HEK293T (cell line): Measurements from ENCODE around the gene TLK1.
"Not testable (repeated sequence)": the region's sequence is repeated elsewhere in the genome, so short reads cannot be mapped to it uniquely, and the experiment has no call there.

Experiments
- CTCF ChIA-PET: fragments of 350-600 bp; formaldehyde crosslinking; extraction: SDS; loops from one replicate; lab custom pipeline; 2021; ENCODE audit warnings: antibody characterized with exemption, inconsistent platforms; lab: Yijun Ruan, JAX
- POLR2A ChIA-PET: fragments of 350-600 bp; formaldehyde crosslinking; extraction: SDS; loops from one replicate; lab custom pipeline; 2020; ENCODE audit warnings: antibody characterized with exemption, inconsistent platforms; lab: Yijun Ruan, JAX
- DNase-seq: peaks from one replicate; pipeline ENCODE4 v3.0.0; 2012; ENCODE audit warnings: mixed read lengths; ENCODE audit errors: extremely low spot score
- ARNT ChIP-seq: fragments of 450-650 bp; IDR thresholded peaks from 2 replicates; pipeline ENCODE4 v1.6.1; 2017; ENCODE audit warnings: mild to moderate bottlenecking
- BHLHE40 ChIP-seq: fragments of 450-650 bp; IDR thresholded peaks from 2 replicates; pipeline ENCODE4 v1.6.1; 2016; ENCODE audit warnings: mild to moderate bottlenecking, moderate library complexity, borderline replicate concordance
- CTBP1 ChIP-seq: fragments of 450-650 bp; IDR thresholded peaks from 2 replicates; pipeline ENCODE4 v1.6.1; 2016; ENCODE audit warnings: borderline replicate concordance
- ELF4 ChIP-seq: fragments of 450-650 bp; IDR thresholded peaks from 2 replicates; pipeline ENCODE4 v1.6.1; 2017; ENCODE audit warnings: antibody characterized with exemption
- FOXA1 ChIP-seq: fragments of 450-650 bp; IDR thresholded peaks from 2 replicates; pipeline ENCODE4 v1.6.1; 2016; ENCODE audit warnings: mild to moderate bottlenecking
- FOXK2 ChIP-seq: fragments of 450-650 bp; IDR thresholded peaks from 2 replicates; pipeline ENCODE4 v1.6.1; 2016; ENCODE audit warnings: mild to moderate bottlenecking
- FOXM1 ChIP-seq: fragments of 450-650 bp; IDR thresholded peaks from 2 replicates; pipeline ENCODE4 v1.6.1; 2017; ENCODE audit warnings: mild to moderate bottlenecking, borderline replicate concordance
- HDGF ChIP-seq: fragments of 450-650 bp; IDR thresholded peaks from 2 replicates; pipeline ENCODE4 v1.6.1; 2017; ENCODE audit warnings: antibody characterized with exemption, borderline replicate concordance
- L3MBTL2 ChIP-seq: fragments of 450-650 bp; conservative IDR thresholded peaks from 2 replicates; pipeline ENCODE4 v1.6.1; 2016; ENCODE audit warnings: mild to moderate bottlenecking
- LEF1 ChIP-seq: fragments of 450-650 bp; IDR thresholded peaks from 2 replicates; pipeline ENCODE4 v1.6.1; 2017; ENCODE audit warnings: mild to moderate bottlenecking, borderline replicate concordance
- NFRKB ChIP-seq: fragments of 450-650 bp; IDR thresholded peaks from 2 replicates; pipeline ENCODE4 v1.6.1; 2016; ENCODE audit warnings: mild to moderate bottlenecking, moderate library complexity
- SP1 ChIP-seq: fragments of 450-650 bp; IDR thresholded peaks from 2 replicates; pipeline ENCODE4 v1.6.1; 2017
- SUZ12 ChIP-seq: fragments of 450-650 bp; IDR thresholded peaks from 2 replicates; pipeline ENCODE4 v1.6.1; 2016; ENCODE audit warnings: mild to moderate bottlenecking
- TARDBP ChIP-seq: fragments of 450-650 bp; IDR thresholded peaks from 2 replicates; pipeline ENCODE4 v1.6.1; 2016
- ZNF384 ChIP-seq: fragments of 450-650 bp; IDR thresholded peaks from 2 replicates; pipeline ENCODE4 v1.6.1; 2016
- TF ChIP-seq, protein P1 (sequence below): fragments of 450-650 bp; IDR thresholded peaks from 2 replicates; pipeline ENCODE4 v1.6.1; 2016

TLK1 gene

DNA sequence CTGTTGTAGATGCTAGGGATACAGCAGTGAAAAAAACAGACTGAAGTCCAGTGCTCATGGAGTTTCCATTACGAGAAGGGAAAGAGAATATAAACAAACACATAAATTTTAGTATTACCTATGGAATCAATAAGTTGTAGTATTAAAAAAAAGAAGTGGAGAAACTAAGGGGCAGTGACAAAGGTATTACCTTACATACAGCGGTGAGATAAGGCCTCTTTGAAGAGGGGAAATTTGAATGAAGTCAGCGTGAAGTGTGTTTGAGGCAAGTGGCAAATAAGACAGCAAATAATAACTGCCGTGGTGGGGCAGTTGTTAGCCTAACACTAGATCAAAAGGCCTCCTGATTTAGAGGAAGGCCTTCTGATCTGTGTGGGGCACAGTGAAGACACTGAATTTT lies 57.9 kb downstream of the TLK1 start:
- TF ChIP-seq SP1 = no peak
- TF ChIP-seq ARNT = no peak
- no peak for TF ChIP-seq ZNF384
- TF ChIP-seq BHLHE40 = no peak
- TF ChIP-seq, protein P1, sequence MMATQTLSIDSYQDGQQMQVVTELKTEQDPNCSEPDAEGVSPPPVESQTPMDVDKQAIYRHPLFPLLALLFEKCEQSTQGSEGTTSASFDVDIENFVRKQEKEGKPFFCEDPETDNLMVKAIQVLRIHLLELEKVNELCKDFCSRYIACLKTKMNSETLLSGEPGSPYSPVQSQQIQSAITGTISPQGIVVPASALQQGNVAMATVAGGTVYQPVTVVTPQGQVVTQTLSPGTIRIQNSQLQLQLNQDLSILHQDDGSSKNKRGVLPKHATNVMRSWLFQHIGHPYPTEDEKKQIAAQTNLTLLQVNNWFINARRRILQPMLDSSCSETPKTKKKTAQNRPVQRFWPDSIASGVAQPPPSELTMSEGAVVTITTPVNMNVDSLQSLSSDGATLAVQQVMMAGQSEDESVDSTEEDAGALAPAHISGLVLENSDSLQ = no peak
- no peak for TF ChIP-seq L3MBTL2
- no peak for TF ChIP-seq HDGF
- no peak for TF ChIP-seq FOXM1
- no peak for TF ChIP-seq FOXK2
- no peak for TF ChIP-seq SUZ12
- no peak for TF ChIP-seq LEF1
- no peak for TF ChIP-seq NFRKB
- TF ChIP-seq FOXA1 = no peak
- TF ChIP-seq TARDBP = no peak
- TF ChIP-seq ELF4 = no peak
- no peak for TF ChIP-seq CTBP1
- CTCF ChIA-PET = no interaction called here
- POLR2A ChIA-PET = no interaction called here
- DNase-seq = no peak

DNA sequence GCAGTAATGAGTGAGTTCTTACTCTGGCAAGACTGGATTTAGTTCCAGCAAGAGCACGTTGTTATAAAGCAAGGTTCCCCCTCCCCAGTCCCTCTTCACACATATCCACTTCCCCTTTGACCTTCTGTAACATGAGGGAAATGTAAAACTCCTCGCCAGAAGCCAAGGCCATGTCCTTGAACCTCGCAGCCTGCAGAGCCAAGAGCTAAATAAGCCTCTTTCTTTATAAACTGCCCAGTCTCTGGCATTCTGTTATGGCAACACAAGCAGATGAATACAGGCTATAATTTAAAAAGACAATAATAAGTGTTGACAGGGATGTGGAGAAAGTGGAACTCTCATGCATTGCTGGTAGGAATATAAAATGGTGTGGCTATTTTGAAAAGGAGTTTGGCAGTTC lies 60.3 kb downstream of the TLK1 start:
- no peak for TF ChIP-seq TARDBP
- TF ChIP-seq ARNT = no peak
- TF ChIP-seq ELF4 = no peak
- no peak for TF ChIP-seq LEF1
- TF ChIP-seq CTBP1 = no peak
- TF ChIP-seq HDGF = no peak
- TF ChIP-seq SP1 = no peak
- TF ChIP-seq FOXK2 = no peak
- no peak for TF ChIP-seq NFRKB
- TF ChIP-seq FOXA1 = no peak
- TF ChIP-seq FOXM1 = no peak
- no peak for TF ChIP-seq ZNF384
- no peak for TF ChIP-seq BHLHE40
- TF ChIP-seq, protein P1 = no peak
- no peak for TF ChIP-seq L3MBTL2
- no peak for DNase-seq
- ChIA-PET POLR2A (no interaction called here), CTCF (no interaction called here)

DNA sequence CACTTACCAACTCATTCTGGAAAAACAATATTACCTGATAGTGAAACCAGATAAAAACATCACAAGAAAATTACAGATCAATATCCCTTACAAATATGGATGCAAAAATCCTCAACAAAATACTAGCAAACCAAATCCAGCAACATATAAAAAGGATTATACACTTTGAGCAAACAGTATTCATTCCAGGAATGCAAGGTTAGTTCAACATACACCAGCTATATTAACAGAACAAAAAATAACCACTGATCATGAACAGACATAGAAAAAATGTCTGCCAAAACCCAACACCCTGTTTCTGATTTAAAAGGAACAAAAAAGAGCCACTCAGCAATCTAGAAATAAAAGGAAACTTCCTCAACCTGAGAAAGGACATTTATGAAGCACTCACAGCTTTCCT lies 62.1 kb downstream of the TLK1 start:
- DNase-seq = no peak
- ChIA-PET CTCF (no interaction called here), POLR2A (no interaction called here)
- TF ChIP-seq SP1 (no peak), HDGF (no peak), FOXK2 (no peak), L3MBTL2 (no peak), SUZ12 (no peak), FOXM1 (no peak), LEF1 (no peak), TARDBP (no peak), NFRKB (no peak), FOXA1 (no peak), CTBP1 (no peak), ZNF384 (no peak), ELF4 (no peak), BHLHE40 (no peak), ARNT (no peak)
- TF ChIP-seq, protein P1 = no peak

DNA sequence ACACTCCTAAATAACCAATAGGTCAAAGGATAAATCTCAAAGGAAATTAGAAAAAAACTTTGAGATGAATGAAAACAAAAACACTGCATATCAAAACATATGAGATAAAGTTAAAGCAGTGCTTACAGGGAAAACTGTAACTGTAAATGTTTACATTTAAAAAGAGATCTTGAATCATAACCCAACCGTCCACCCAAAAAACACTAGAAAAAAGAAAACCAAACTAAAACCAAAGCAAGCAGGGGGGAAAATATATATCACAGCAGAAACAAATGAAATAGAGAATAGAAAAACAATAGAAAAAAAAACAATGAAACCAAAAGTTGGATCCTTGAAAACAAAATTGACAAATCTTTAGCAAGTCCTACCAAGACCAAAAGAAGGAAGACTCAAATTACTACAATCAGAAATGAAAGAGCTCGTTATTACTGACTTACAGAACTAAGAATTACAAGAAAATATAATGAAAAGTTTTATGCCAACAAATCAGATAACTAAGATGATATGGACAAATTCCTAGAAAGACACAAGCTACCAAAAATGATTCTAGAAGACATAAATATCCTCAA lies 65.6 kb downstream of the TLK1 start:
- ChIA-PET POLR2A (no interaction called here), CTCF (interaction anchor here (0.6 to 1.1 kb wide), 3 partner anchors 8 to 122 kb away, joined by 4 to 6 read pairs (median 4); no protein-coding TSS in a partner anchor)
- DNase-seq = no peak
- TF ChIP-seq FOXK2 (no peak), NFRKB (no peak), FOXA1 (no peak), ARNT (no peak), LEF1 (no peak), ELF4 (no peak), L3MBTL2 (no peak), BHLHE40 (no peak), SP1 (no peak), ZNF384 (no peak)
- TF ChIP-seq, protein P1 = no peak

DNA sequence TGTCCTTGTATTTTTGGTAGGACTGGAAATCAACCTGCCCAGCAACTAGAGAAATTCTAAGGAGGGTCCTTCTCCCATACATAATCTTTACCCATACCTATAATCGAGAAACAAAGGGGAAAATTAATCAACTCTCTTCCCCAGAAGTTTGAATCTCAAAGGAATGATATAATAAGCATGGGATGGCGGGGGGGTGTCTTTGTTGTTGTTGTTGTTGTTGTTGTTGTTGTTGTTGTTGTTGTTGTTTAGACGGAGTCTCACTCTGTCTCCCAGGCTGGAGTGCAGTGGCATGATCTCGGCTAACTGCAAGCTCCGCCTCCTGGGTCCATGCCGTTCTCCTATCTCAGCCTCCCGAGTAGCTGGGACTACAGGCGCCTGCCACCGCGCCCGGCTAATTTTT lies 69.2 kb downstream of the TLK1 start:
- POLR2A ChIA-PET, DNase-seq, CTCF ChIA-PET: not testable (repeated sequence)

DNA sequence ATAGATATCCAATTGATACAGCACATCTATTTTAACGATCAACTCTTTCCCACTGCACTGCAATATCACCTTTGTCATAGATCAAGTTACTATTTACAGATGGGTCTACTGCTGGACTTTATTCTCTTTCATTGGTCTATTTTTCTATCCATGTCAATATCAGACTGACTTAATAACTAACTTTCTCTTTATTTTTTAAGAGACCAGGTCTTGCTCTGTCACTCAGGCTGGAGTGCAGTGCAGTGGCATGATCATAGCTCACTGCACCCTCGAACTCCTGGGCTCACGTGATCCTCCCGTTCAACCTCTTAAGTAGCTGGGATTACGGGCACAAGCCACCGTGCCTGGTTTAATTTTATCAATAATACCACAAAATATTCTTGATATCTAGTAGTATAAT lies 71.2 kb downstream of the TLK1 start:
- ChIA-PET POLR2A (no interaction called here), CTCF (no interaction called here)
- DNase-seq = no peak
- TF ChIP-seq CTBP1 = no peak
- TF ChIP-seq FOXK2 = no peak
- TF ChIP-seq SP1 = no peak
- no peak for TF ChIP-seq ELF4
- TF ChIP-seq BHLHE40 = no peak
- TF ChIP-seq FOXM1 = no peak
- TF ChIP-seq FOXA1 = no peak
- TF ChIP-seq L3MBTL2 = no peak
- no peak for TF ChIP-seq NFRKB
- no peak for TF ChIP-seq HDGF
- TF ChIP-seq SUZ12 = no peak
